ENCODE data around the gene HPX.
A peak's percentile ranks its signal among the peaks of the same experiment; 100 is the strongest.
"Not testable (repeated sequence)": the region's sequence is repeated elsewhere in the genome, so short reads cannot be mapped to it uniquely, and the experiment has no call there.

Gene HPX

GRCh38 chr11:6415797-6416196 is 25.0 kb downstream of the HPX start:
- no peak for DNase-seq (ENCODE audit: low read depth in 2 of 2)

DNA sequence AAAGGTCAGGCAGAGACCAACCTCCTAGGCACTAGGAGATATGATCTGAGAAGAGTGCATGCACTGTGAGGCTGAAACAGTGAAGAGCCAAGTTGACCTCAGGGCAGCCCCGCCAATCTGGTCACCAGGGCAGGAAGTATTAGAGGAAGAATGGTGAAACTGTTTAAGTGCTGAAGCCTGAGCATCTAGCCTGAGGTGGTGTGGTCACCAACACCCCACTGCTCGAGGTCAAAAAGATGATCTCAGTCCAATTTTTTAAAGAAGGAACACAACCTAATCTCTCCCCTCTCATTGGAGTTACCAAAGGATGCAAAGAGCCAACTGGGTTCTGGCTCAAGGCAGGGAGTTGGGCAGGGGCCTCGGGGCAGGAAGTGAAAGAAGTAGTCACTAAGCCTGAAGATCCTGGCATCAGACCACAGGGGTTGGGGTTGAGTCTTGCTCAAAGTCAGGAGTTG is 25.9 kb downstream of the HPX start:
- DNase-seq (ENCODE audit: low read depth in 2 of 2): no peak

DNA sequence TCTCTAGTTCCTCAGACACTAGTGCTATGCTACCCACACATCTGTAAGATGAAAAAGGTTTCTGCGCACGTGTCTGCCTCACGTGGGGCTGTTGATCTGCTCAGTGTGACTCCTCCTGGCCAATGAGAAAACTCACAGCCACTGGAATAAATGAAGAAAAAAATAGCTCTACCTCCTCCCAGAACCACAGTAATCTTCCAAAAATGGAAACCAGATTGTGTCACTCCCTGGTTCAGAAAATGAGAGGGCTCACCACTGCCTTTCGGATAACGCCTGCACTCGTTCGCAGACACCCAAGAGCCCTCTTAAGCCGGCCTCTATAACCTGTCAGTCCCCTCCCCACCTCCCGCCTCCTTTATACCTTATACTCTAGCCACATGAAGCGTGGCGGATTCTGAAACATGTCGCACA is 27.0 kb downstream of the HPX start:
- DNase-seq (ENCODE audit: low read depth in 2 of 2): peak; percentile 46 to 67

- DNase-seq (ENCODE audit: low read depth in 2 of 2): no peak
These were observed 29.2 kb downstream of the HPX start for GRCh38 chr11:6411594-6412031.

DNA sequence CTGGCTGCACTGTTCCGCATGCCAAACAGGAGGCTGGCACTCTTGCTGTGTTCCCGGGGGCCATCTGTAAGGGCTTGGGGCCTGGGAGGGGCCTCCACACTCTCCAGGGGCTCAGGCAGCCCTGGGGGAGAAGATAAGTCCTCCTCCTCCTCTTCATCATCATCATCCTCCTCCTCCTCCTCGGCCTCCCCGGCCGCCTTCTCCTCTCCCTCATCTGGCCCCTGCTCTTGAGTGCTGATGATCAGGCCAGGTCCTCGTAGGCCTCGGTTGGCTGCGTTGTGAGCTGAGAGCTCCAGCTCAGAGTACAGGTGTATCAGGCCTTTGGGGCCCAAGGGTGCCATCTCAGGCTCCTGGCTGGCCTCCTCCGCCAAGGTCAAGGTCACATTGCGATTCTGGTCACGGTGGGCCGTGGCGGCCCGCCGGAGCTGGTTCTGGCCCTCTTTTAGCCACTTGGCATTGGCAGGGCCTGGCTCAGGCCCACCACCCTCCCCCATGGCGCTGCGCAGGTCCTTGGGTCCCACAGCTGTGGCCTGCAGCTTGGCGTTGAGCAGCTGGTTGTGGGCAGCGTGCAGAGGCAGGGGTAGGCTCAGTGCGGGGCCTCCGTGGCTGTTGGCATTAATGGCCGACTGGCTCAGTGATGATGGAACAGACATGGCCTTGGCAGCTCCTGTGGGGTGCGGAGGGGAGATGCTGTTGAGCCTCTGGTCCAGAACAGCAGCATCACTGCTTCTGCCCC is 29.9 kb downstream of the HPX start:
- no peak for DNase-seq (ENCODE audit: low read depth in 2 of 2)

DNA sequence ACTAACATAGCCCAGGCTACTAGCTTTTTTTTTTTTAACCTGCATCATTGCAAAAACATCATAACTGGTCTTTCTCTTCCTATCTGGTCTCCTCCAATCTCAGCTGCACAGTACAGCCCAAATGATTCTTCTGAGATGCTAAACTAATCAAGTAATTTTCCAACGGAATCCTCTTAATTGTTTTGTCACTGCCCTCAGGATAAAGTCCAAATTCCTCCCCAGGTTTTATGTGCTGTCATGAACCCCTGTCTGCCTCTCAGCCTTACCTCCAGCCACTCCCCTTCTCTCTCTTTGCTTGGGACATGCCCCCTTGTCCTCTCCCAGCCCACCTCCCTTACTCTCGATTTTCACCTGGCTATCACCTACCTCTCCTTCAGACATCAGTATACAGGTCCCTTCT is 34.4 kb downstream of the HPX start:
- DNase-seq (ENCODE audit: low read depth in 2 of 2): no peak

GRCh38 chr11:6405846-6406245 is 34.9 kb downstream of the HPX start:
- no peak for DNase-seq (ENCODE audit: low read depth in 2 of 2)

DNA sequence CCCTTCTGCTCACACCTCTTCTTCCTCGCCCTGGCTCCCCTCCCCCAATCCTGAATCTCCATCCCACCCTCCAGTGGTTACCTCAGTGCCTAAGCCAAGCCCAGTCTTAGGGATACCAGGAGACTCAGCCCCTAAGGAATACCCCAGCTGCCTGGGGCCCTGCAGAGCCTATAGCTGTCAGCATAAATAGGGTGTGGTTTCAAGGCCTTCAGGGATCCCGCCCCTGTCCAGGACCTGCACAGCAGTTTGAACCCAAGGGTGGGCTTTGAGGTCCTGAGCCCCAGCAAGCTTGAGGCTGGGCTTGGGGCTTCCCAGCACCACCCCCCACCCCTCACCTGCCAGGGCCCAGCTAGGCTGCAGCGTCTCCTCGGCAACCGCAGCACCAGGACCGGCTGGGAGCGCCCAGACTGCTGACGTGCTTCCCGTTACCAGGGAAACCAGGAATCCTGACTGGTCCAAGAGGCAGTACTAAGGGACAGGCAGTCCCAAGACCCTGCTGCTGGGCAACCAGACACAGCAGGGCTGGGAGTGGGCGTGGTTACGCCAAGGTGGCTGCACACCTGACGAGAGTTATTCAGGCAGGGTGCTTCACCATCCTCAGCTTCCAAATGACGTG is 35.6 kb downstream of the HPX start:
- no peak for DNase-seq (ENCODE audit: low read depth in 2 of 2)

- no peak for DNase-seq (ENCODE audit: low read depth in 2 of 2)
These were observed 36.3 kb downstream of the HPX start for GRCh38 chr11:6404342-6405051.

DNA sequence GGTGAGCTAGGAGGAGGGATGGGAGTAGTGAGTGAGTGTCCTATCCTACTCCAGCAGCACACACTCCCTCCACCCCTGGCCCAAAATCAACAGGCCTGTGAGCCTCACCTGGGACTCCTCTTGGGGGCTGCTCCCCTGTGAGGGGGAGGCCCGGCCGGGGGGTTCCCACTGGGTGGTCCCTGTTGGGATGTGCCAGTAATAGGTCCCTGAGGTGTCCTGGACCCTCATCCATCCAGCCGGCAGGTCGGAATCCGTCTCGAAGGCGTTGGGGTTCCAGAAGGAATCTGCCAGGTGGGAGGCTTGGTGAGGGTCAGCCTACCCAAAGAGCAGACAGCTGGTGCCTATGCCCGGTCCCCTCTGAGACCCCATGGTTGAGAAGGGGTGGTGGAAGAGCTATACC is 37.2 kb downstream of the HPX start:
- no peak for DNase-seq (ENCODE audit: low read depth in 2 of 2)

DNA sequence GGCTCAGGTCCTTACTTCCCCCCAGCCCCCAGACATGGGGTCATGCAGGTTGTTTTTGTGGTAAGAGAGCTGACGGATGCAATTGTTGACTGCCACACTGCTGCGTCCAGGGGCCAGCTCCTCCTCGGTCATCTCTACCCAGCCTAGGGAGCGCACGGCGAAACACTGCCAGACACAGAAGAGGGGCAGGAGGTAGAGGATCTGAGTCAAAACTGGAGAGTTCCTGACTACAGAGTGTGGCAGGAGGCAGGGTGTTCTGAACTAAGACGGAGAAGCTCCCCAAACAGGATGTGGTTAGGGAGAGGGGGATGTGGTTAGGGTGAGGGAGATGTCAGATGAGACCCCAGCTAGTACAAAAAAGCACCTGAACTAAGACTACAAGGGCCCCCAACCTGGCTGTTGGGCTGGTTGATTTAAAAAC is 38.2 kb downstream of the HPX start:
- DNase-seq (ENCODE audit: low read depth in 2 of 2): peak in 1 of 2 experiments; percentile 57

GRCh38 chr11:6402061-6402470 is 38.7 kb downstream of the HPX start:
- no peak for DNase-seq (ENCODE audit: low read depth in 2 of 2)

GRCh38 chr11:6401464-6401863 is 39.3 kb downstream of the HPX start:
- no peak for DNase-seq (ENCODE audit: low read depth in 2 of 2)

- DNase-seq (ENCODE audit: low read depth in 2 of 2): no peak
These were observed 40.1 kb downstream of the HPX start for GRCh38 chr11:6400431-6401345.

- DNase-seq (ENCODE audit: low read depth in 2 of 2): no peak
These were observed 43.2 kb downstream of the HPX start for GRCh38 chr11:6397636-6398035.

DNA sequence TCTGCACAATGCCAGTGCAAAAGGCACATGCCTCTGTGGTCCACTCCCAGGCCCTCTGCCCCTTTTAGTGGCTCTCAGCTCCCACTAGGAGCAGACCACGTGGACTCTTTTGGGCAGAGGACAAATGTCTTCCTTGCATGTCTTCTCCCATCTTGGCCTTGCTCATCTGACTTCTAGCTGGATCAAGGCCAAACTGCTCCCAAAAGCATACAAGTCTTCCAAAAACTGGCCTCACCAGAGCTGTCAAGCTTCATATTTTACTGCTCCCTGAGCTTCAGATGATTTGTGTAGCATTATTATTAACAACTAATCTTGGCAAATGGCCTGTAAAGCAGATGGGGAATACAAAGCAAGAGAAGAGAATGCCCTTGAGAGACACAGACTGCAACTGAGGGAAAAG is 43.6 kb downstream of the HPX start:
- DNase-seq (ENCODE audit: low read depth in 2 of 2): no peak

- DNase-seq (ENCODE audit: low read depth in 2 of 2): no peak
These were observed 45.2 kb downstream of the HPX start for GRCh38 chr11:6395470-6396060.

- no peak for DNase-seq (ENCODE audit: low read depth in 2 of 2)
These were observed 46.7 kb downstream of the HPX start for GRCh38 chr11:6393989-6394670.

- not testable (repeated sequence) for DNase-seq (ENCODE audit: low read depth in 2 of 2)
These were observed 48.5 kb downstream of the HPX start for GRCh38 chr11:6392251-6392650.

GRCh38 chr11:6391537-6392134 is 49.2 kb downstream of the HPX start:
- DNase-seq (ENCODE audit: low read depth in 2 of 2): no peak

Measured in stimulated activated CD4-positive, alpha-beta T cell treated with anti-CD3 and anti-CD28 coated beads, Interleukin-12 subunit alpha, Interleukin-12 subunit beta, amount 100 ng/mL, for 24 hours (primary cell).